ENCODE measurements around the gene KRTAP3-1.
"Not testable (repeated sequence)": the region's sequence is repeated elsewhere in the genome, so short reads cannot be mapped to it uniquely, and the experiment has no call there.

The KRTAP3-1 gene

DNA sequence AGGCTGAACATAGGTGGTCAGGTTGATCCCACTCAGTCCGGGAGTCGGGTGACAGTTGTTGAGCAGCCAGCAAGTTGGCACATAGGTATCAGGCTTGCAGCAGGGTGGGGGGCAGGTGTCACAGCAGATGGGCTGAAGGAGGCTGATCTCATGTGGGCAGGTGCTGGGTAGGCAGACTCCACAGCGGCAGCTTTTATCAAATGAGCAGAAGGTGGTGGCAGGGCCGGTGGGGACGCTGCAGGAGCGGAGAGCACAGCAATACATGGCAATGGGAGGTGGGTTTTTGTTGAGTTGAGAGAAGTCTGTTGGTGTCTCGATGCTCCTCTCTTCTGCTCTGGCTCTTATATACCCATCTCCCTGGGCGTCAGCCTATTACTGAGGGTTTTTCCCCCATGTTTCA lies at the start of gene KRTAP3-1:
TSS of gene KRTAP3-1 (minus strand) at position 318 of the 400 bp plus-strand sequence. CDS start at position 264, 54 bp downstream.
- DNase-seq (ENCODE audit: low read depth) = no peak

DNA sequence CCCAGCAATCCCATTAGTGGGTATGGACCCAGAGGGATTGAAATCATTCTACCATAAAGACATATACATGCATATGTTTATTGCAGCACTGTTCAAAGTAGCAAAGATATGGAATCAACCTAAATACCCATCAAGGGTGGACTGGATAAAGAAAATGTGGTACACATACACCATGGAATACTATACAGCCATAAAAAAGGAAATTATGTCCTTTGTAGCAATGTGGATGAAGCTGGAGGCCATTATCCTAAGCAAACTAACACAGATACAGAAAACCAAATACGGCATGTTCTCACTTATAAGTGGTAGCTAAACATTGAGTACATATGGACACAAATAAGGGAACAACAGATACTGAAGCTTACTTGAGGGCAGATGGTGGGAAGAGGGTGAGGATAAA lies 48.6 kb upstream of the KRTAP3-1 start:
- DNase-seq (ENCODE audit: low read depth) = no peak

- not testable (repeated sequence) for DNase-seq (ENCODE audit: low read depth)
Observed at GRCh38 chr17:41055130-41055529, 46.2 kb upstream of the KRTAP3-1 start, which contains the start of gene KRTAP2-2. KRTAP2-2 (minus strand) TSS chr17:41055230; CDS start chr17:41055211, 19 bp downstream.

- not testable (repeated sequence) for DNase-seq (ENCODE audit: low read depth)
Observed at GRCh38 chr17:41054556-41054955, 45.6 kb upstream of the KRTAP3-1 start.

DNA sequence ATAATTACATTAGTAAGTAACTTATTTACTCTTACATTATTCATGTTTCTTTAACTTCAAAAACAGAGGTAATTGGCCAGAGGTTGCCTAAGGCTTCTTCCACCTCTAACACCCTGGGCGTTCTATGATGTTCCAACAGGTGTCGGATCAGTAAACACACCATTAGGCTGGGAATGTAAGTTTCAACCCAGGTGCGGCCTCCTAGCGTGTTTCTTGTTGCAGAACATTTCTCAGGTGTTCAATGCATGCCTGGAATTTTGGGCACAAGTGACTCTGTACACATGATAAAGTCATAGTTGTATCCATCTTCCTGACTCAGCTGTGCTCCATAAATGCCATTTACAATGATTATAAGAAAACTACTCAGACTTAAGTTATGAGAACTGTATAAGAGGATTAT lies 45.1 kb upstream of the KRTAP3-1 start:
- no peak for DNase-seq (ENCODE audit: low read depth)

- no peak for DNase-seq (ENCODE audit: low read depth)
Observed at GRCh38 chr17:41052566-41052965, 43.6 kb upstream of the KRTAP3-1 start.

GRCh38 chr17:41049110-41049509 lies 40.2 kb upstream of the KRTAP3-1 start:
- peak; percentile 57 for DNase-seq (ENCODE audit: low read depth)

- no peak for DNase-seq (ENCODE audit: low read depth)
Observed at GRCh38 chr17:41048441-41048840, 39.5 kb upstream of the KRTAP3-1 start.

GRCh38 chr17:41046735-41047465 lies 38.0 kb upstream of the KRTAP3-1 start, which contains the start of gene KRTAP2-1:
KRTAP2-1 (minus strand) TSS chr17:41047316; CDS start chr17:41047267, 49 bp downstream.
- DNase-seq (ENCODE audit: low read depth) = not testable (repeated sequence)

DNA sequence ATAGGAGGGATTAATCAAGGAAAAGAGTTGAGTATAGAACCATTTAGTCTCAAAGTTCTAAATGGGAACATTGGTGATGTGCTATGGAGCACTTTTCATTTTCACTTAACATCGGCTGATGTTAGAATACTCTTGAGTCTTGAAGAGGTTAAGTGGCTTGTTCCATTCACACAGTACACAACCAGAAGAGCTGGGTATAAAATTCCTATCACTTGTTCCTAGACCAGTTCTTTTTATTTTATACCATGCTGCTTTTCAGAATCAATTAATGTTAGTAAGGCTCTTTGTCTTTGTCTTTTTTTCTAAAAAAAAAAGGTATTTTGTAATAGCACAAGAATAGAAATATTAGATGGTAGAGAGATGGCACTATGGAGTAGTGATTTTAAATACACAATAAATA lies 34.0 kb upstream of the KRTAP3-1 start:
- no peak for DNase-seq (ENCODE audit: low read depth)

GRCh38 chr17:41040783-41041571 lies 32.0 kb upstream of the KRTAP3-1 start, which contains the start of gene KRTAP1-1:
KRTAP1-1 (minus strand) TSS chr17:41041450; CDS start chr17:41041397, 53 bp downstream.
- not testable (repeated sequence) for DNase-seq (ENCODE audit: low read depth)

DNA sequence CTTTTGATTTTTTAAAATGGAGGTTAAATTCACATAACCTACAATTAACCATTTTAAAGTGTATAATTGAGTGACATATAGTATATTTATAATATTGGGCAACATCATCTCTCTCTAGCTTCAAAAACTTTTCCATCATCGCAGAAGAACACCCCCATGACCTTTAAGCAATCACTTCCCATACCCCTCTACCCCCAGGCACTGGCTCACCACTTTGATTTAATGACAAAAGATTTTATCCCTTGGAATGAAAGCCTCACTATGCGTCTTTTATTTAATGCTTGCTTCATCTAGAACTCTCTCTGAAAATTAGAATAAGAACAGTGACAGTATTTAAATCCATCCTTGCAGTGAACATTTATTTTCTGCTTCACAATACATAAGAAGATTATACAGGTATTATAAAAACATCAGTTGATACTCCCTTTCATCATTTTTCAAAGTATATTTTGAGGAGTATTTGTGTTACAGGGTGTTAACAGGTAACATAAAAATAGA lies 29.0 kb upstream of the KRTAP3-1 start:
- DNase-seq (ENCODE audit: low read depth) = no peak

- DNase-seq (ENCODE audit: low read depth) = not testable (repeated sequence)
Observed at GRCh38 chr17:41034346-41034935, 25.5 kb upstream of the KRTAP3-1 start, which contains the start of gene KRTAP1-3. KRTAP1-3 (minus strand) TSS chr17:41034874; CDS start chr17:41034821, 53 bp downstream.

DNA sequence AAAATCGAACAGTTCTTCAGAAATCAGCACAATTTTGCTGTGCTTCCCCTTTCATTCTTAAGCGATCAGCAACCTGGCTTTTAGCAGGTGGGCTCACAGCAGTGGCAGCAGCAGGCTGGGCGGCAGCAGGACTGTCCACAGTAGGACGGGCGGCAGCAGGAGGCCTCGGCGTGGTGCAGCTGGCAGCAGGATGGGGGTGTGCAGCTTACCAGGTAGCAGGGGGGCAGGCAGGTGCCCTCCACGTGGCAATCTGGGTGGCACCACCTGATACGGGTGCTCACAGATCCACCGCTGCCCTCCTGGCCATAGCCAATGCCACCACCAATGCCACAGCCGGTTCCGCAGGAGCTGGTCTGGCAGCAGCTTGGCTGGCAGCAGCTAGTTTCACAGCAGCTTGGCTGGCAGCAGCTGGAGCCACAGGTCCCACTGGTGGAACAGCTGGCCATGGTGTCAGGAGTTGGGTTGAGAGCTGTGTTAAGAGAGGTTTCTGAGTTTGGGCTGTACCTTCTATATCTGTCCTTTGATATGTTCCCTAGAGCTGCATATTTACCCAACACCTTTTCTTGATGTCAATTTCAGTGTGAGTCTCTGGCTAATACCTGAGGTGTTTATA lies 20.8 kb upstream of the KRTAP3-1 start, which contains the start of gene KRTAP1-4:
TSS of gene KRTAP1-4 (minus strand) at position 563 of the 613 bp plus-strand sequence. CDS start at position 446, 117 bp downstream.
- no peak for DNase-seq (ENCODE audit: low read depth)

GRCh38 chr17:41026715-41027471 lies 18.0 kb upstream of the KRTAP3-1 start, which contains the start of gene KRTAP1-5:
KRTAP1-5 (minus strand) TSS chr17:41027208; CDS start chr17:41027155, 53 bp downstream.
- DNase-seq (ENCODE audit: low read depth) = peak; percentile 70

- DNase-seq (ENCODE audit: low read depth) = peak; percentile 71
Observed at GRCh38 chr17:41024697-41025096, 15.8 kb upstream of the KRTAP3-1 start.

- no peak for DNase-seq (ENCODE audit: low read depth)
Observed at GRCh38 chr17:41020336-41020735, 11.4 kb upstream of the KRTAP3-1 start.

DNA sequence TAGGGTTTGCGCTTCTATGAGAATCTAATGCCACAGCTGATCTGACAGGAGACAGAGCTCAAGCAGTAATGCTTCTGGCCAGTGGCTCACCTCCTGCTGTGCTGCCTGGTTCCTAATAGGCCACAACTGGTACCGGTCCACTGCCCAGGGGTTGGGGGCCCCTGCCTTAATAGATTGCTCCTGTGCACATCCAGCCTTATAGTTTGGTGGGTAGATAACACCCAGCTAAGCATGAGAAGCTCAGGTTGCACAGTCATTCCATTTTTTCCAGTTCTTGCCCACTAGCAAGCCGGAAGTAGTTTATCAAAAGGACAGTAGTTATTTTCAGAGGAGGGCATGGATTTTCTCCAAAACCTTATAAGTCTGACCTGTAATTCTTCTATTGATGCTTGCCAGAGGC lies 10.5 kb upstream of the KRTAP3-1 start:
- no peak for DNase-seq (ENCODE audit: low read depth)

- DNase-seq (ENCODE audit: low read depth) = no peak
Observed at GRCh38 chr17:41018541-41018940, 9.6 kb upstream of the KRTAP3-1 start.

DNA sequence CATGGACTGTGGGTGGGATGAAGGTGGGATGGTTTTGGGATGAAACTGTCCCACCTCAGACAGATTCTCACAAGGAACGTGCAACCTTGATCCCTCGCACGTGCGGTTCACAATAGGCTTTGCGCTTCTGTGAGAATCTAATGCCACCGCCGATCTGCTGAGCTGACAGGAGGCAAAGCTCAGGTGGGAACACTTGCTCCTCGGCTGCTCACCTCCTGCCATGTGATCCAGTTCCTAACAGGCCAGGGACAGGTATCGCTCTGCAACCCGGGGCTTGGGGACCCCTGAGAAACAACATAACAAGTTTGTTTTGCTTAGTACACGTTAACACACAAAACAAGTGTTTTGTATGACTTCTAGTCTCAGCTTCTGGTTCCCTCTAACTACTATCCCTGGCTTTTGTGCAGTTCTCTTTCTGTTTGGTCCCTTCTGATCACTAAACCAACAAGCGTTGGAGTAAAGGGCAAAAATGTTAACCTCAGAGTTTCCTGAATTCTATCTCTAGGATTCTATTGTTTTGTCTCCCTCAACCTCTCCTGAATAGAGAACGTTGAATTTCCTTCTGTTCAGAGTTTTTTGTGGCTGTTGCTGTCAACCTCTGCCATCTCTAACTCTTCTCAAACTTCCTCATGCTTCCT lies 7.8 kb upstream of the KRTAP3-1 start:
- no peak for DNase-seq (ENCODE audit: low read depth)

Measured in stromal cell of bone marrow (primary cell).